A673 (cell line): ENCODE data around the gene SLC22A12.

Source experiments
- EZH2 ChIP-seq: fragments of 200-600 bp; sonication (generic); IDR thresholded peaks from 2 replicates; pipeline ENCODE4 v1.6.1; 2017; ENCODE audit warnings: borderline replicate concordance, low read depth, mild to moderate bottlenecking, mixed read lengths, antibody characterized with exemption, low read length; ENCODE audit not compliant: poor library complexity, severe bottlenecking
- TF ChIP-seq, protein P1 (sequence below): fragments of 300-800, 200-600 bp; sonication (generic); conservative IDR thresholded peaks from 2 replicates; pipeline ENCODE4 v1.5.1; 2017; ENCODE audit warnings: low read depth, mild to moderate bottlenecking, antibody characterized with exemption, low read length, moderate library complexity, mixed read lengths

DNA sequence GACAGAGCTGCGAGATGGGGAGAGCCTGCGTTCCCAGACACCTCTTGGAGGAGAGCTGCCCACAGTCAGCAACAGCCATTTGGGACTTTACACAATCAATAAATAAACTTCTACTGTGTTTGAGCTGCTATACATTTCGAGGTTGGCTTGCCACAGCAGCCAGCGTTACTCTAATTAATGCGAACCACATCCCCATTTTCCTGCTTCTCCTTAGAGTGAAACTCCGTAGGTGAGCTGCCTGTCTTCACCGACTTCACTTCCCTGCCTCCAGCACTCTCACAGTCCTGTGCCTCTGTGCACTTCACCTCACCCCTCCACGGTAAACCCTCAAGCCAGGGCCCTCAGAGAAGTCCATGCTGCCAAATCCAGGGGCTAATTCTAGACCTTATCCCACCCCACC, 5.9 kb upstream of the SLC22A12 start:
- TF ChIP-seq, protein P1, sequence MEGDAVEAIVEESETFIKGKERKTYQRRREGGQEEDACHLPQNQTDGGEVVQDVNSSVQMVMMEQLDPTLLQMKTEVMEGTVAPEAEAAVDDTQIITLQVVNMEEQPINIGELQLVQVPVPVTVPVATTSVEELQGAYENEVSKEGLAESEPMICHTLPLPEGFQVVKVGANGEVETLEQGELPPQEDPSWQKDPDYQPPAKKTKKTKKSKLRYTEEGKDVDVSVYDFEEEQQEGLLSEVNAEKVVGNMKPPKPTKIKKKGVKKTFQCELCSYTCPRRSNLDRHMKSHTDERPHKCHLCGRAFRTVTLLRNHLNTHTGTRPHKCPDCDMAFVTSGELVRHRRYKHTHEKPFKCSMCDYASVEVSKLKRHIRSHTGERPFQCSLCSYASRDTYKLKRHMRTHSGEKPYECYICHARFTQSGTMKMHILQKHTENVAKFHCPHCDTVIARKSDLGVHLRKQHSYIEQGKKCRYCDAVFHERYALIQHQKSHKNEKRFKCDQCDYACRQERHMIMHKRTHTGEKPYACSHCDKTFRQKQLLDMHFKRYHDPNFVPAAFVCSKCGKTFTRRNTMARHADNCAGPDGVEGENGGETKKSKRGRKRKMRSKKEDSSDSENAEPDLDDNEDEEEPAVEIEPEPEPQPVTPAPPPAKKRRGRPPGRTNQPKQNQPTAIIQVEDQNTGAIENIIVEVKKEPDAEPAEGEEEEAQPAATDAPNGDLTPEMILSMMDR = no peak
- TF ChIP-seq EZH2 = no peak
